Endothelial cell of umbilical vein (primary cell): ENCODE data around the gene PTBP2. TPM values are rescaled to one million over a fixed set of nuclear protein-coding genes. Genes with fewer than 3 reads are reported as not detected.

Source experiments
- BruUV-seq: library from RNA; stranded (reverse); fragments of 400-500 nt; replicated peaks from 2 replicates; lab custom pipeline; 2021; lab: Mats Ljungman, UMichigan
- CTCF ChIA-PET: fragments of 300-600, 350-600 bp; sonication (Branson Sonifier 250); formaldehyde crosslinking; loops from one replicate; lab custom pipeline; 2021; ENCODE audit warnings: antibody characterized with exemption, inconsistent platforms; lab: Charles Lee
- POLR2A ChIA-PET: fragments of 300-600, 350-600 bp; sonication (Branson Sonifier 250); formaldehyde crosslinking; loops from one replicate; lab custom pipeline; 2021; ENCODE audit warnings: antibody characterized with exemption, inconsistent platforms; lab: Charles Lee
- DNase-seq: peaks from one replicate; pipeline ENCODE4 v3.0.0-alpha.2; 2011; ENCODE audit warnings: low read depth, low spot score
- FAIRE-seq: peaks from 2 replicates; lab custom pipeline; 2011; peaks lifted over from hg19 to GRCh38; lab: Jason Lieb, UNC
- H2AFZ ChIP-seq: 2 replicates; pipeline ENCODE4 v1.6.0; 2012; ENCODE audit warnings: low read depth, low read length, control low read depth, inconsistent platforms
- H3K27ac ChIP-seq: 2 replicates; pipeline ENCODE4 v1.5.1; 2011; ENCODE audit warnings: low read depth, mild to moderate bottlenecking, control low read depth, low read length, moderate library complexity; ENCODE audit not compliant: insufficient read depth
- H3K27me3 ChIP-seq, 2 experiments: 2 replicates each; pipeline versions ENCODE4 v1.6.0 to v1.6.1; 2011; ENCODE audit warnings: low read length in 2 of 2, mixed read lengths in 1 of 2; ENCODE audit not compliant: control insufficient read depth in 2 of 2, insufficient read depth in 2 of 2
- H3K36me3 ChIP-seq, 2 experiments: 2 replicates in 1 of 2; 3 replicates in 1 of 2; pipeline ENCODE4 v1.5.1; 2011; ENCODE audit warnings: low read length in 2 of 2, mild to moderate bottlenecking in 1 of 2, moderate library complexity in 1 of 2; ENCODE audit not compliant: control insufficient read depth in 2 of 2, insufficient read depth in 2 of 2; ENCODE audit errors: extremely low read depth in 1 of 2
- H3K4me1 ChIP-seq: 3 replicates; pipeline ENCODE4 v1.5.1; 2011; ENCODE audit warnings: mild to moderate bottlenecking, low read length; ENCODE audit not compliant: control insufficient read depth, insufficient read depth; ENCODE audit errors: extremely low read depth
- H3K4me2 ChIP-seq: 2 replicates; pipeline ENCODE4 v1.6.1; 2011; ENCODE audit warnings: low read length, control low read depth, mixed read lengths; ENCODE audit not compliant: insufficient read depth
- H3K4me3 ChIP-seq, 3 experiments: fragments of 200-600 bp in 1 of 3; sonication (generic), shearing (Covaris generic) in 1 of 3; replicated peaks in 1 of 3; 2 replicates each; pipeline ENCODE4 v1.5.1; 2011 to 2016; ENCODE audit warnings: control low read depth in 3 of 3, low read length in 3 of 3, mild to moderate bottlenecking in 2 of 3, inconsistent platforms in 1 of 3, low read depth in 1 of 3, moderate library complexity in 1 of 3; ENCODE audit not compliant: insufficient read depth in 1 of 3
- H3K79me2 ChIP-seq: 2 replicates; pipeline ENCODE4 v1.6.0; 2012; ENCODE audit warnings: low read length, inconsistent platforms; ENCODE audit not compliant: control insufficient read depth, insufficient read depth
- H3K9ac ChIP-seq: replicated peaks from 2 replicates; pipeline ENCODE3; 2011; ENCODE audit warnings: low read length, control low read depth; ENCODE audit not compliant: insufficient read depth; ENCODE audit errors: extremely low read depth
- H3K9me1 ChIP-seq: replicated peaks from 3 replicates; pipeline ENCODE4 v1.6.0; 2011; ENCODE audit warnings: mild to moderate bottlenecking, low read length; ENCODE audit not compliant: control insufficient read depth, insufficient read depth; ENCODE audit errors: extremely low read depth
- H3K9me3 ChIP-seq: replicated peaks from 2 replicates; pipeline ENCODE4 v1.5.1; 2012; ENCODE audit warnings: low read length, inconsistent platforms; ENCODE audit not compliant: control insufficient read depth, insufficient read depth
- H4K20me1 ChIP-seq: replicated peaks from 2 replicates; pipeline ENCODE3; 2011; ENCODE audit warnings: mild to moderate bottlenecking, low read length; ENCODE audit not compliant: control insufficient read depth, insufficient read depth; ENCODE audit errors: extremely low read depth
- CTCF ChIP-seq, 2 donors: IDR thresholded peaks; 1 replicate in 1 of 2; 2 replicates in 1 of 2; pipeline ENCODE4 v1.5.1; 2011; ENCODE audit warnings: low read length in 2 of 2, mild to moderate bottlenecking in 2 of 2, moderate library complexity in 2 of 2, control low read depth in 1 of 2, inconsistent platforms in 1 of 2, low read depth in 1 of 2; ENCODE audit not compliant: insufficient read depth in 1 of 2; ENCODE audit errors: extremely low read depth in 1 of 2
- EZH2 ChIP-seq: IDR thresholded peaks from 2 replicates; pipeline ENCODE4 v1.6.1; 2012; ENCODE audit warnings: borderline replicate concordance, low read depth, mild to moderate bottlenecking, moderate library complexity, low read length, inconsistent platforms; ENCODE audit not compliant: severe bottlenecking
- FOS ChIP-seq: IDR thresholded peaks from 2 replicates; pipeline ENCODE4 v1.6.1; 2011; ENCODE audit warnings: mild to moderate bottlenecking, low read length, moderate library complexity, borderline replicate concordance; ENCODE audit not compliant: insufficient read depth
- GATA2 ChIP-seq: IDR thresholded peaks from 2 replicates; pipeline ENCODE4 v1.7.0; 2011; ENCODE audit warnings: low read depth, mild to moderate bottlenecking, moderate library complexity, mixed read lengths, low read length; ENCODE audit not compliant: insufficient read length, insufficient read depth
- JUN ChIP-seq: IDR thresholded peaks from 2 replicates; pipeline ENCODE4 v1.6.1; 2011; ENCODE audit warnings: borderline replicate concordance, low read depth; ENCODE audit not compliant: insufficient read length, insufficient read depth
- MAX ChIP-seq: IDR thresholded peaks from 2 replicates; pipeline ENCODE4 v1.6.1; 2011; ENCODE audit not compliant: insufficient read depth, insufficient read length
- MYC ChIP-seq: IDR thresholded peaks from one replicate; pipeline ENCODE4 v1.6.1; 2011; ENCODE audit warnings: mild to moderate bottlenecking, low read depth, low read length
- POLR2A ChIP-seq: IDR thresholded peaks from 2 replicates; pipeline ENCODE4 v1.6.1; 2012; ENCODE audit warnings: low read depth, mild to moderate bottlenecking, control low read depth, low read length
- POLR2AphosphoS5 ChIP-seq: IDR thresholded peaks from 2 replicates; pipeline ENCODE4 v1.6.1; 2012; ENCODE audit warnings: low read depth, mild to moderate bottlenecking, control low read depth, low read length, moderate library complexity; ENCODE audit not compliant: insufficient read depth
- dilution Hi-C: fragments of 300-500 bp; cut with MboI; formaldehyde crosslinking; loops from one replicate; pipeline ENCODE4 v1.15.0; 2019; ENCODE audit warnings: low sequenced_read_pairs; ENCODE audit not compliant: extremely low pct_ligation_motif_present
- intact Hi-C: fragments of 100-400 bp; cut with micrococcal nuclease; formaldehyde crosslinking; loops from one replicate; pipeline ENCODE4 v1.10.0; 2022
- polyA plus RNA-seq, 4 experiments: library from polyadenylated mRNA; depleted of rRNA in 3 of 4; stranded (reverse) in 3 of 4; unstranded in 1 of 4; fragments of >200 nt; gene quantifications; 2 replicates each; pipeline versions ENCODE4 v1.2.1 to v1.2.3, GENCODE V29; 2011 to 2012; ENCODE audit warnings: missing spikeins in 1 of 4
- total RNA-seq: library from RNA; stranded (reverse); gene quantifications from 2 replicates; pipeline ENCODE4 v1.2.3, GENCODE V29; 2021

Gene PTBP2
- total and polyA plus RNA-seq, 2 donors (not counting 3 experiments of a cell fraction or from before 2014, with no cell fraction given) = 7.7 to 27.0 TPM

DNA sequence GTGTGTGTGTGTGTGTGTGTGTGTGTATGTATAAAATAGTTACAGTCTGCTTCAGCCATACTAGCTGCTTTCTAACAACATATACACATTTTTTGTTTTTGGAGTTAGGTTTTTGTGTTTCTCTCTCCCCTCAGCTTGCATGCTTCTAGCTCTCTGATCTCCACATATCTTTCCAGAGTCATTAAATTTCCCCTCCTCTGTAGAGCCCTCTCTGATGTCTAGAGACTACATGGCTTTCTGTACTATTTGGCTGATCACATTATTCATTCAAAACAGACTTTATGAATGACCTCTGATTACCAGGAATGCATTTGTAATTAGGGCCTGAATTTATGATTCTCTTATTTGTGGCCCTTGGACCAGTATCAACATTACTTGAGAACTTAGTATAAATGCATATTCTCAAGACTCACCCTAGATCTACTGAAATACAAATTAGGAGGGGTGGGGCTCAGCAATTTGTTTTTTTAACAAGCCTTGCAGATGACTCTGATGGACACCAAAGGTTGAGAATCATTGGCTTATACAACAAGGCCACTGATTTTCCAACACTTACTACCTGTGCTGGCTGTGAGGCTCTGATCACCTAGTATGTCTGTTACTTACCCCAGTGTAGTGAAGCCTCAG lies 104.5 kb downstream of the PTBP2 start:
- Histone ChIP-seq H4K20me1 (no peaks in the 10 kb centered on the region), H3K4me3 (no peak overlapping the region), H2AFZ (no peak overlapping the region), H3K9me3 (no peaks in the 10 kb centered on the region), H3K36me3 (no peaks in the 10 kb centered on the region), H3K4me2 (no peak overlapping the region), H3K27me3 (no peaks in the 10 kb centered on the region), H3K9ac (no peak overlapping the region), H3K27ac (no peak overlapping the region), H3K79me2 (no peaks in the 10 kb centered on the region), H3K4me1 (no peaks in the 10 kb centered on the region), H3K9me1 (no peaks in the 10 kb centered on the region)
- CTCF ChIA-PET = interaction anchor here (1.1 to 1.4 kb wide), 3 partner anchors 10 to 19 kb away, joined by 3 to 4 read pairs (median 3); no protein-coding TSS in a partner anchor
- TF ChIP-seq GATA2 (no peak), CTCF (IDR thresholded peaks at IDR 0.05; ENCODE audit: extremely low read depth in 1 of 2, insufficient read depth in 1 of 2, low read depth in 1 of 2, low read length in 2 of 2) (no peak), JUN (no peak), MYC (no peak), EZH2 (no peak), FOS (no peak), POLR2AphosphoS5 (no peak), MAX (no peak), POLR2A (no peak)
- BruUV-seq = no TSS peak
- FAIRE-seq (no peak), DNase-seq (no peak)
- dilution Hi-C loops (no loop called here), intact Hi-C loops (no loop called here)
- POLR2A ChIA-PET = no interaction called here
